Activated CD4-positive, CD25-positive, alpha-beta regulatory T cell (primary cell): ENCODE measurements around the gene FAM153A.
"Not testable (repeated sequence)": the region's sequence is repeated elsewhere in the genome, so short reads cannot be mapped to it uniquely, and the experiment has no call there.

Experiments
- DNase-seq, 4 experiments: peaks; one replicate each; lab custom pipeline; 2025; lab: John Stamatoyannopoulos, UW

The FAM153A gene

DNA sequence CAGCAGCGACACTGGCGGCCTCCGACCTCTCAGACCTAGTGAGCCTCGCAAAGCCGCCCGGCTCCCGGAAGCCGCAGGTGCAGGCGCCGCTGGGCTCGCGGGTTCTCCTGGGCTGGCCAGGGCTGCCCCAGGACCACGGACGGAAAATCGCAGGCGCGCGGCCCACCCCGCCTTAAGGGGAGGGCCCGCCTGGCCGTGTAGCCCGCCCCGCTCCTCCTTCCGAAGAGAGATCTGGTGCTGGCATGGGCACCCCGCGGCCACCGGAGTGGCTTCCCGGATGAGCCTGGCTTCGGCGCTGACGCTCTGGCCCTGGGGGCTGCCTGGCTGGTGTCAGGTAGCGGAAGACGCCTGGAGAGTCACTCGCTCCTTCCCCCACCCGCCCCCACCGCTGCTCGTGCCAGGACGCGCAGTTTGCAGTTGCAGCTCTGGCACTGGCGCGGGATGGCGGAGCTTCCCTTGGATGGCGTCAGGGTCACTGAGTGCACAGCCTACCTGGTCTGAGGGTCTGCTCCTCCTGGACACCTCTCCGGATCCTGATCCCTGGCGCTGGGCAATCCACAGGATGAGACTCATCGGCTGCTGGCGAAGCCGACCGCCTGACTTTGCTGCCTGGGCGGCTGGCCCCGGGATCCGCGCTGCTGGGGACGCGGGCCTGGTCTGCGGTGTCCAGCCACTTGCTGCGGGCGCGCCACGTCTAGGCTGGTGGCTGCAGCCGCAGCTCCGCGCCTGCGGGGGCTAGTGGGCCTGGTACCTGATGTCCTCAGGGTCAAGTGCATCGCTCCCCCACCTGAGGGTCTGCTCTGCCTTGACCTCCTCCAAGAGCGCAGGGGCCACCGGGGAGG lies at the start of gene FAM153A:
Gene FAM153A, minus strand, starts transcription at position 108 of the 842 bp plus-strand sequence.
- DNase-seq: not testable (repeated sequence)

DNA sequence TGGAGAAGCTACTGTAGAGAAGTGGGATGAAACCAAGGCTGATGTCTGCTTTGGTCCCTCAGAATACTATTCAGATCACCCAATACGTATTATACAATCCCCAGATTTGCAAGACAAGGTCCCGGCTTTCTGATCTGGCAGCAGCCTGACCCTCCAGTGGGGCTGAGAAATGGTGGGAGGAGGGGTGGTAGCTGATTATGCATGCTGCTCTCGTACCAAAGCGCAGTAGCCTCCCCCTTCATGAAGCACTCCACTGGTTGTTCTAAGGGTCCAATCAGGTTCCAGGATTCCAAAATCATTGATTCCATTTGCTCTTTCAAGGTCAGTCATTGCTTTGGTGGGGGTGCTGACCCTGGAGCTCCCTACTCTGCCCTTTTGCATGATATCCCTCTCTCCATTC lies 49.6 kb upstream of the FAM153A start:
- DNase-seq: not testable (repeated sequence)

GRCh38 chr5:177826073-177826472 lies 43.4 kb upstream of the FAM153A start:
- DNase-seq: not testable (repeated sequence)

DNA sequence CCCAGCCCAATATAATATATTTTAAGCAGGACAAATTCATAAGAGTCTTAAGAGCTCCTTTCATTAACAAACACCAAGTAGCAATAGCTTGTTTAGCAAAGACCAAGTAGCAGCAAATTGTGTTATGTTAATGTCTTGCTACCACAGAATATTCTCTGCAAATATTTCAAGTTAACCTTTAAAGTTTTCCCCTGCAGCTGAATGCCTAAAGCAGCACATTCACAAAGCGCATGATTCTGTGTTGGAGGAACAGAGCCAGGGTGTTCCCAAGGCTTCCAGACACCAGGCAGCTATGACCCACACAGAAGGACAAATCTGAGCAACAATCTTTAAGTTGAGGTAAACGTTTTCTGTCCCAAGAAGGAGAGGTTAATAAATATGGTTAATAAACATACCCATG lies 42.1 kb upstream of the FAM153A start:
- DNase-seq: not testable (repeated sequence)

GRCh38 chr5:177822489-177822888 lies 39.8 kb upstream of the FAM153A start:
- not testable (repeated sequence) for DNase-seq

- DNase-seq: not testable (repeated sequence)
These were observed 37.0 kb upstream of the FAM153A start for GRCh38 chr5:177819664-177820063.

GRCh38 chr5:177812814-177813425 lies 30.2 kb upstream of the FAM153A start:
- not testable (repeated sequence) for DNase-seq

GRCh38 chr5:177812160-177812743 lies 29.6 kb upstream of the FAM153A start:
- not testable (repeated sequence) for DNase-seq

DNA sequence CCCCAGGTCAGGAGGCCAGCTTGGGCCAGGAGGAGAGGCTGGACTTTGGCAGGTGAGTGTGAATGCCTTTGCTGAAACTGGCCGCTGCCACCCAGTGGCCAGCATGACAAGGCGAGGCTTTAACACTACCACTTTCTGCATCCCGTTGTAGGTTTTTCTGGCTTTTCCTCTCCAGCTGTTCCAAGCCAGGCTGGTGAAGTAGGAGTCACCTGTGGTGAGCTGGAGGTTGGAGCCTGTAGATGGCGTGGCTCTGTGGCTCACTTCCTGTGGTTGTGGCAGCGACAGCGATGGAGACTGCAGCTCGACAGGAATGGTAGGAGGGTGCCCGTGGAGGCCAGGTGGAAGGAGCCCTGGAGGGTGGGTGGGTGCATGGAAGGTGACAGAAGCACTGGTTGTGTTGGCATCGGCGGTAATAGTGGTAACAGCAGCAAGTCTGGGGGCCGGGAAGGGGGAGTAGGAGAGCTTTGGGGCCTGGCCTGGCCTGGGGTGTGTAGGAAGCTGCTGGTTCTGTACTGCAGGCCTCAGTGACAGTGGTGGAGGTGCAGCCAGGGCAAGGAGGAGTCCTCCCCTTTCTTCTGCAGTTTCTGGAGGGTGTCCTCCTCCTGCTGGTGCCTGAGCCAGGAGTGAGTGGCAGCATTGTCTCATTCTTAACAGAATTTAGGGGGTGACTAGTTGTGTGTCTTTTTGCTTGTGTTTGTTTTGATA lies 26.7 kb upstream of the FAM153A start:
- DNase-seq: not testable (repeated sequence)

DNA sequence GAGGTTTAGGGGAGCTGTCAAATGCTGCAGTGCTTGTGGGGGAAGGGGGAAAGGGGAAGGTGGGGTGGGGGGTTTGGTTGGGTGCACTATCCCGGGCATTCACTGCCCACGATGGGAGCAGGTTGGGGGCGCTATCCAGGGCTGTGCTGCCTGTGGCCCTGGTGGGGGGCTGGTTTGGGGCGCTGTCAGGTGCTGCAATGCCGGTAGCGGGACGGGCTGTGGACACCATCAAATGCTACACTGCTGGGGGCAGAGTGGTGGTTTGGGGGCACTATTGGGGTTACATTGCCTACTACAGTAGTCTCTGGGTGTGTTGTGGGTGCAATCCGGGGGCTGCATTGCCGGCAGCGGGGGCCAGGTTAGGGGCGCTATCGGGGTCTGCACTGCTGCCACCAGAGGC lies 25.7 kb upstream of the FAM153A start:
- DNase-seq: not testable (repeated sequence)

- DNase-seq: not testable (repeated sequence)
These were observed 24.6 kb upstream of the FAM153A start for GRCh38 chr5:177807265-177807664.

- DNase-seq: not testable (repeated sequence)
These were observed 18.7 kb upstream of the FAM153A start for GRCh38 chr5:177801427-177801826.

DNA sequence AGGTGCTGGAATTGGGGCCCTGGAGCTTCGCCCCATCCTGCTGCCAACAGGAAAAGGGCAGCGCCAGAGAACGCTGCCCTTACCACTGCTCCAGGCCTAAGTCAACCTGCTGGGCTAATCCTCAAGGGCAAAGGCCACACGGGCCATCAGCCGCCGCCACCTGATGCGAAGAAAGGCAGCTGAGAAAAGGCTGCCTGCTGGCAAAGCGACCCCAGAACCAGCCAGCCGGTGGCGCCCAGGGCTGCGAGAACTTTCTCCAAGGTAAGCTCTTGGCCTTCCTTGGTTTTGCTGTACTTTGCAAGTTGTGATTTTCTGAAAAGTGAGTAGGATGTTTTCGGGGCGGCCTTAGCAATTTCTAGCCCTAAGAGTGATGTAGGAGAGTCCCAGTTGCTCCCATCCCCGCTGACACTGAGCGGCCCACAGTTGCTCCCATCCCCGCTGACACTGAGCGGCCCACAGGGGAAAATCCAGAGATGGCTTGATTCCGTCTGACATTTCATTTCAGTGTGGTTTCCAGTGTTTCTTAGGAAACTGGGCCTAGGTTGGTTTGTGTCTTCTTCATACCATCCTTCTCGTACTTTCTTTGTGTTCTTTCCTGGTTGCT lies 15.6 kb upstream of the FAM153A start:
- not testable (repeated sequence) for DNase-seq

DNA sequence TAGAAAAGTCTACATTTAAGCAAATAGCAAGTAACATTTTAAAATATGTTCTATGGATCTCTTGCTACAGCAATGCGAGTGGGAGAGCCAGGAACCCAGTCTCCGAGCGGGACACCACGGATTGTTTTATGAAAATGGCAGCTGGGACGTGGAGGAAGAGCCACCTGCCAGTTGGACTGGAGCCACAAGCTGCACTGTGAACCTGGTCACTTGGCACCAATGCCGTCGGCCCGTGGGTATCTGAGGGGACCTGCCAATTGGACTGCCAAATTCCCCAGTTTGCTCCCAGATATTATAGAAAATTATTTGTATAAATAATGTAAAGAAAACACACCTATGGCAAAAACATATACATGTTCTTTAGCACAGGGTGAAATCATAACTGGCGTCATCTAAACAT lies 10.6 kb upstream of the FAM153A start:
- not testable (repeated sequence) for DNase-seq

- DNase-seq: not testable (repeated sequence)
These were observed 8.9 kb upstream of the FAM153A start for GRCh38 chr5:177791649-177792048.

DNA sequence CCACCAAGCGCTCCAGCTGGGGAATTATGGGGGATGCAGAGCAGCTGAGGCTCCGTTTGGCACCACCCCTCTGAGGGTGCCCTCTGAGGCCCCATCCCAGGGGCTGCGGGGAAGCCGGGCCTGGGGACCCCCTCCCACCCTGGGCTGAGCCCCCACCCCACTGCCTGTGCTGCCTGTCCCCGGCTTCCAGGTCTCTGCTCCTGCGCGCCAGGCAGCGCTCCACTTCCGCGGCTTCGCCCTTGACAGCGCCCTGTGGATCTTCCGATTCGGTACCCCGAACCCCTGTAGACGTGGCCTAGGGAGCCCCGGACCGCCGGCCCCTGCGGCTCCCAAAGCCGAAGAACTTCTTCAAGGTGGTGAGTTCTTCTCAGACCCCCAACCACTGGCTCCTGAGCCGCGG lies 530 bp downstream of the FAM153A start:
- not testable (repeated sequence) for DNase-seq

GRCh38 chr5:177771206-177771605 lies 11.5 kb downstream of the FAM153A start:
- not testable (repeated sequence) for DNase-seq

GRCh38 chr5:177770646-177771045 lies 12.1 kb downstream of the FAM153A start:
- not testable (repeated sequence) for DNase-seq

DNA sequence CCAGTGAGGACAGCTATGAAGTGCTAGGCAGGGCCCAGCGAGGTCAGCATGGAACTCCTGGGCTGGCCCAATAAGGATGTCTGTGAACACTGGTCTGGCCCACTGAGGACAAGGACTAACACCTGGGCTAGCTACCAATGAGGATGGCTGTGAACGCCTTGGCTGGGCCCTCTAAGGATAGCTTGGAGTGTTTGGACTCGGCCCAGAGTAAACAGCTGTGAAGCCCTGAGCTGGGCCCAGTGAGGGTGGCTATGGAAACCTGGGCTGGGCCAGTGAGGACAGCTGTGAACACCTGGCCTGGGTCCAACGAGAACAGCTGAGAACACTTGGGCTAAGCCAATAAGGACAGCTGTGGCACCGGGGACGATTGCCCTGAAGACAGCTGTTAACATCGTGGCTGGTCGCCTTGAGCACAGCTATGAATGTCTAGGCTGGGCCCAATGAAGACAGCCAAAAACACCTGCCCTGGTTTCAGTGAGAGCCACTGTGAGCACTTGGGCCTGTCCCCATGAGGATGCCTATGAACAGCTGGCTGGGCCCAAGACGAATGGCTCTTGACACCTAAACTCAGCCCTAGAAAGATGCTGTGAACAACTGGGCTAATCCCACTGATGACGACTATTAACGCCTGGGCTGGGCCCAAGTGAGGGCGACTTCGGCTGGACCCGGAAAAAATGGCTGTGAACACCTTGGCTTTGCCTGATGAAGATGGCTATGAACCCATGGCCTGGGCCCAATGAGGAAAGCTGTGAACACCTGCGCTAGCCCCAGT lies 18.8 kb downstream of the FAM153A start:
- DNase-seq: not testable (repeated sequence)

- DNase-seq: not testable (repeated sequence)
These were observed 21.7 kb downstream of the FAM153A start for GRCh38 chr5:177760954-177761353.

- DNase-seq: not testable (repeated sequence)
These were observed 35.3 kb downstream of the FAM153A start for GRCh38 chr5:177747354-177747753.
